Measurements from ENCODE around the gene SPINK14.

SPINK14 gene

DNA sequence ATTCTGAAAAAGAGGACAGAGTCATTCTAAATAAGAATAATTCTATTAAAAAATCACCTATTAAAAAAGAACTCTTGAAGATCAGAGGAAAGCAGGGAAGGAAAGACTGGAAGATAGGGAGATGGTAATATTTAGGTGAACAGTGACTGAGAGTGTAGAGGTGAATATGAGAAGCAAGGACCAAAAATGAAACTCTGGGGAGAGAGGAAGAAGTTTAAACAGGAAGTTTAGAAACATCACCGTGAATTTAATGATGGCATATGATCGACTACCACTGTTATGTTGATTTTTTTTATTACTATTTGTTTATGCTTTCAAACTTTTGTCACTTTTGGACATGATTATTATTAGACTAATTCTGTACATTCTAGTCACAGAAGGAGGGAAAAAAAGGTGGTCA lies 32.8 kb downstream of the SPINK14 start:
- DNase-seq (ENCODE audit: low read depth) = no peak

DNA sequence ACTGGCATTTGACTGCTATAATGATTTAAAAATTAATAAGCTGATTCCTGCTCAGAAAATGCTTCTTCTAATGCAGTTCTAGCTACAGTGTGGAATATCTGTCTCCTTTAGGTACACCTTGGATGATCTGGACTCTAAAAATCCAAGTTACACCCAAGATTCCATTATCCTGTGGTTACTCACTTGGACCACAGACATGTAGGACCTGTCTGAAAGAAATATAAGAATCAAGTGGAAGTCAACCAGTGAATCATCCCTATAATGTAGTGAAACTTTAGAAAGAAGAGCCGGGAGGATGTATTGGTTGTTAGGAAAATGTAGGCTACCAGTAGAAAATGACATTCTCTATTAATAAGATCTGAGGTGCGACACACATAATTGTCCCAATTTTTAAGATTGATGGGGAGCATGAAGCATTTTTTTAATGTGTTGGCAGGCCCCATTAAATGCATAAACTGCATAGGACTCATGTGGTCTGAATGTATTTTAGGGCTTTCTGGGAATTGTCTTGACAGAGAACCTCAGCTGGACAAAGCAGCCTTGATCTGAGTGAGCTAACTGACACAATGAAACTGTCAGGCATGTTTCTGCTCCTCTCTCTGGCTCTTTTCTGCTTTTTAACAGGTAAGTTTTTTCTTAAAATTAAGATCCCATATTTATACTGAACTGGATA lies 34.3 kb downstream of the SPINK14 start, which contains the start of gene SPINK6:
Gene SPINK6 (plus strand): TSS at position 512 of the 673 bp plus-strand sequence. CDS start 55 bp downstream, at position 567.
- DNase-seq (ENCODE audit: low read depth) = no peak

DNA sequence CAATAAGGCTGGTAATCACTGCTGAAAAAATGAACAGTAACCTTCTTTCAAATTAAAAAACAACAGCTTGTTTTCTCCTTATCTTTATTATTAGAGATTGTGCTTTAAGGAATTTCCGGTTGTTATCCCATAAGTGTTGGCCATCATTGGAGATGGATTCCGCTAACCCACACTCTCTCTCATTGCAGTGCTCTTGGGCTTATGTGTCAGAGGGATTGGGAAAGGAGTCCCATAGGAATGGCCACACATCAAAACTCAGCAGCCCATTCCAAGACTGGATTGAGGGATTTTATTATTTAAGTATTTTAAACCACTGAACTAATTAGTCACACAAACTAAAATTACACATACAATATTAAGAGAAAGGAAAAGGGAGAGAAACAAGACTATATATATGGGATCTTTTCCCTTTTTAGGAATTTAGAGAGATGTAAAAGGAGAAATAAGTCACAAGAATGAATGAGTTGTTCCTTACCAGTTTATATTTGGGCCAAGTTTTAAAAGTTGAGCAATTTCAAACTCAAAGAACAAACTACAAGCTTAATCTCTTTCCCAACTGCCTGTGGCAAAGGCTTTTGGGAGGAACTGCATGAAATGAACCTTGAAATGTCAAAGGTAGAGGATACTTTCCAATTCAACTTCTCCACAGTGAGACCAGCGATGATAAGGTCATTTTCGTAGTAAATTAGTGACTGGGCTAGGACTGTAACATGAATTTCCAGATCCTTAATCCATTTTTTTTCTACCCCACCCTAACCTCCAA lies 36.9 kb downstream of the SPINK14 start:
- no peak for DNase-seq (ENCODE audit: low read depth)

DNA sequence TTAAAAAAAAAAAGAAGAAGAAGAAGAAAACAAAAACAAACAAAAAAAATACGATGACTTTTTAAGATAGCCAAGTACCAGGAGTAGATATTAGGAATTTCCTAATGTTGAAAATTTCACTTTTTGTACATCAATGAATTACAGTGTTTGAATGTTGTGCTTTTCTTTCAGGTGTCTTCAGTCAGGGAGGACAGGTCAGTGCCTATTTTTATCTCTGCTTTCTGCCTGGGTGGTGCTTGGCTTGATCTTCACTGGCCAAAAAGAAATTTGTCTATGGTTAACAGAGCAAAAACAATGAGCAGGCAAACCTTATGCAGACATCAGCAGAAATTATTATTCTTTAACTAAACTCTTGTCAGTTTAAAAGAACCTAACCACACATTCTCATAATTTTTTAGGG lies 37.5 kb downstream of the SPINK14 start:
- no peak for DNase-seq (ENCODE audit: low read depth)

DNA sequence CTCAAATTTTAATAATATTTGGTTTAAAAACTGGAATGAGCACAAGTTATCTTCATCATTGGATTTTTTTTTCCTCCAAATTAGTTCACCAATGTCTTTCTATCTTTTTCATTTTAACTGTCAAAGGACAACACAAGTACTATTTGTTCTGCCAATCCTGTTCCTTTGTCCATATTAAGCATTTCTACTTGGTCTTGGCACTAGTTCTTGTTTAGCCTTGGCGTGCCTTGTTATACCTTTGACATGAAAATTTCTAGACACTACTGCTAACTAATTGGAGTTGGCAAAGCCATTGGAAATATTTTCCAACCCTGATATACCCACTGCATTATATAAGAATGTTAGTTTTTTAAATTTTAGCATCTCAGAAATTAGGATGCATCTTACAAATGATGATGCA lies 38.3 kb downstream of the SPINK14 start:
- DNase-seq (ENCODE audit: low read depth) = no peak

DNA sequence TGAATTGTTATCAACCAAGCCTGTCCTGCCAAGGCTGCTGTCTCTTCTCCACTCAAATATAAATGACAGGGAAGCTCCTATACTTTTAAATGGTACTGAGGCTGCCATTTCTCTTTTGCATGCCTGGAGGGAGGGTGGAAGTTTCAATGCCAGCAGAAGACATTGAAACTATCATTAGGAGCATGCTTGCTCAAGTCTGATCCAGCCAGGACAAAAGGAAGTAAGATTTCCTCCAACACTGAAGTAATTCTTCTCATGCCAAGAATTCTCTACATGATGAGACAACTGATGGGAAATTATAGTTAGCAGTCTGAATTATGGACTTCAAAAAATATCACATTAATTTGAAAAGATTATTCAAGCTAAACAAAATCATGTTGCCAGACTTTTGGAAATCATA lies 39.9 kb downstream of the SPINK14 start:
- DNase-seq (ENCODE audit: low read depth) = no peak

DNA sequence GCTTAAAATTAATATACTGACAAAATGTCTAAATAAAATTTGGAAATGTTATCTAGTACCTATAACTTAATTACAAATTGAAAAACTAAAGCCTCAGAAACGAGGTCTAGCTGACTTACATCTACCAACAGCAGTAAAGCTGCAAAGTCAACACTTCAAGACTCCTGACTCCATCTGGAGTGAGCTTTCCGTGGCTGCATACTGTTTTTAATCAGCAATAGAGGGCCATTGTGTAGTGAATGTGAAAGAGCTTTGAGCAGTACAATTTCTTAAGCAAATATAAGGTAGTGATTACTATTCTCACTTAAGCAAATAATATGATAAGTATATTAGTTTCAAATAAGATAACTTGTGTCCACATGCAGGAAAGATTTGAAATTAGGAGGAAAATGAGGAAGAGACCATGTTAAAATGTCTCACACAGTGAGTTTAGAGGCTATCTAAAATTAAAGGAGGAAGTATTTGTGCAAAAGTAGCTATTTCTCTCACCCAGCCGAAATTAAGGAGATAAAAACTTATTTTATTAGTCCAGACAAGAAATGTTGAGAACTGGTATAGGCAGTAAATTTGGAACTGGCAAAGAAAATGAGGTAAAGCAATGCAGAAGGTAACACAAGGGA lies 40.9 kb downstream of the SPINK14 start:
- DNase-seq (ENCODE audit: low read depth) = no peak

DNA sequence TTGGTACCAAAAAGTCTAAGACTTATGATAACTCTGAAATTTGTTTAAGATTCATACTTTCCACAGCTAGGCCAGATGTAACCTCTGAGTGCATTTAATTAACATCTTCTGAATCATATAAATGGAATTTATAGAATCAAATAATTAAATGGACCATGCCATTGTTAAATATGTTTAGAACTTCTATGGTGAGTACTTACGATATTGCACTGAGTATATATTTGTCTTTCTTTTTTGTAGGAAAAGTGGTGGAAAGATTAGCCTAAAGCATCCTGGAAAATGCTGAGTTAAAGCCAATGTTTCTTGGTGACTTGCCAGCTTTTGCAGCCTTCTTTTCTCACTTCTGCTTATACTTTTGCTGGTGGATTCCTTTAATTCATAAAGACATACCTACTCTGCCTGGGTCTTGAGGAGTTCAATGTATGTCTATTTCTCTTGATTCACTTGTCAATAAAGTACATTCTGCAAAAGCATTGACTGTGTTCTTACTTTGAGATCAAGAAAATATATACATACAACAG lies 46.4 kb downstream of the SPINK14 start:
- DNase-seq (ENCODE audit: low read depth) = no peak

DNA sequence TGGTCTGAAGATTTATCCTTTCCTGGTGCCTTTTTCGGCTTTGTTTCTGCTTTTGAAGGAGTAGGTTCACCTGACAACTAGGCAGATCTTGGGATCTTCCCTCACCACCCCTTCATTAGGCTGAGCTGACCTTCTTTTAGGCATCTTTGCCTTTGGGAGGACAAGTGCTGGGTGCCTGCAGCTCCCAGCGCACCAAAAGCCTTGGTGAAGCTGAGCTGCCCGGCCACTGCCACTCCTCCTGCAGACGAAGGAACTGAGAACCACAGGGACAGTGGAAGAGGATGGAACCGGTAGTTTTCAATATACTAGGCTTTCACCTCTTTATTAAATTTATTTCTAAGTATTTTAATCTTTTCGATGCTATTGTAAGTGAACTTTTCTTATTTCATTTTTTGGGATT lies 53.2 kb downstream of the SPINK14 start:
- DNase-seq (ENCODE audit: low read depth) = no peak

DNA sequence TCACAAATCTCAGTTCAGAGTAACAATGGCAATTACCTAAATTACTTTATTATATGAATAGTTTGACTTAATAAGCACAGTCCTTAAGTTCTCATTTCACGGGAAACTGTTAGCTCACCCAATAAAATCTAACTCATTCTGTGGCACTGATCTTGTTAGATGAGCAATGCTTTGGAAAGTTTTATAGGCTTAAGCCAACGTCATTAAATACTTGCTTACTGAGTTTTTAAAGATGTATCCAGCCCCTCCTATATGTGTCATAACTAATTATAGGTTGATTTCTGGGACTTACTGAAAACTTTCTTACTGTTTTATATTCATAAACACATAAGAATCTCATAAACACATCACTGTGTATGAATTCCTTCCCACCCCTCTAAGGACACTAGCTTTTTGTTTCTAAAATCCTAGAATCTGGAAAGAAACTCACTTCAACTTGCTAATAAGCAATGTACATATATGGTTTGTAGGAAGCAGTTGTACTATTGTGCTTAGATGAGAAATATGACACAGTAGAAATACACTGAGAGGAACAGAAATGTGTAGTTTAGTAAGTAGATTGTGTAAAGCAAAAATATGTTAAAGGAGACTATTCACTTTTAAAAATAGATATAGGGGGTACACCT lies 55.9 kb downstream of the SPINK14 start:
- no peak for DNase-seq (ENCODE audit: low read depth)

All from stimulated activated CD8-positive, alpha-beta memory T cell treated with anti-CD3 and anti-CD28 coated beads, Interleukin-7, amount 100 ng/mL, for 24 hours (primary cell).